HG03354 (cell line): Measurements from ENCODE around the gene HOXB7.
A peak's percentile ranks its signal among the peaks of the same experiment; 100 is the strongest.

Experiments used
- ATAC-seq: cut with Tn5 transposase; IDR thresholded peaks from one replicate; pipeline ENCODE4 v1.9.1; 2021; ENCODE audit warnings: mild to moderate bottlenecking; ENCODE audit not compliant: unreplicated experiment, poor library complexity, severe bottlenecking

Gene HOXB7

DNA sequence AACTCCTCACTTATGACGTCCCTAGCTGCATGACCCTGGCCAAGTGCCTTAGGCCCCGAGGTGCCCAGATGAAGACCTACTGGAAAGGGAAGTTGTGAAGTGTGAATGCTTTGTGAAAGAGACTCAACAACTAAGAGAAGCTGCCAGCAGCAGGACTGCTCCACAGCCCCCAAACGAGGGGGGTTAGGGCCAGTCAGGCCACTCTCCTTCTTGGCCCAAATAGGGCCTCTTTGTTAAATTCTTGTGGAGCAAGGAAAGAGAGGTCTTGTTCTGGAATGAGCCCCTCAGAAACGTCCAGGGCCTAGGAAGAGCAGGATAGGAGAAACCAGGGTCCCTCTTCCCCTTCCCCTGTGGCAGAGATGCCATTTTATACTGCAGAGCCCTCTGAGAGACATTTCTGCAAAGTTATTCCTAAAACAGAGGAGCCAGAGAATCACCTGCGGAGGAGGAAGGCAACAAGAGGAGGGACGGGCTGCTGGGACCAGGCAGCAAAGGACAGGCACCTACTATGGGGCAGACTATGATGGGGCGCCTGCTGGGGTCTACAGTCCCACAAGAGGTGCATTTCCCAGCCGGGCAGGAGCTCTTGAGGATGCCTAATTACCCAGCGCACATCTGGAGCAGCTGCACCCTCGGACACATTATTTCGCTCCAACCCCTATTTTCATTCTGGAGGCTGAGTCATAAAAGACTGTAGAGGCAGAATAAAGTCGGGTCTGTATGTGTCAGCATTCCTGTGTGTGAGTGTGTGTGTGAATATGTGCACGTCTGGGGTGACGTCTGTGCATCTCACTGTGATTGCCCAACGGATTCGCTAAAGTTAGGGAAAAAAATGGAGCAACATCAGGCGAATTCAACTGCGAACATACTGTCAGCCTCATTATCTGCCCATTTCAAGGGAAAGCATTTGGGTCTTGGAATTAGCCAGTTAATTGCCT lies 26.8 kb upstream of the HOXB7 start:
- no peak for ATAC-seq

- ATAC-seq, result peak; percentile 47
These were observed 25.6 kb upstream of the HOXB7 start for GRCh38 chr17:48636177-48637018.

GRCh38 chr17:48634493-48635208 lies 23.8 kb upstream of the HOXB7 start:
- ATAC-seq, result no peak

DNA sequence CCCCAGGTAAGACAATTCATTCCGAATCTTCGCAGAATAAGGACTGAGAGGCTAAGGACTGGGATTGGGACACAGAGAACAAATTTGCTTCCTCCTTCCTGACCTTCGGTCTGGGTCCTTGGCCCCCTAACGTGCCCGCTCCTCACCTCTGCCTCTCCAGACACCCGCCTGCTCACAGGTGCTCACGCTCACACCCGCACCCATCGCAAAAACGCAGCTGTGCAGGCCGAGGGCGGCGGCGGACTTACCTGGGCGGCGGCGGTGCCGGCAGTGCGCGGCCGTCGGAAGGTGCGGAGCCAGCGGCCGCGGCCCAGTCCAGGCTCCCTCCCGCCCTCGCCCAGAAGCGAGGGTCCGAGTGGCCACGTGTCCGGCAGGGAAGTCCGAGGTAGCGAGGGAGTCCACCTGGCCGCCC lies 22.5 kb upstream of the HOXB7 start:
- ATAC-seq, result no peak

- no peak for ATAC-seq
These were observed 21.9 kb upstream of the HOXB7 start for GRCh38 chr17:48632579-48633265.

GRCh38 chr17:48631693-48632578 lies 21.1 kb upstream of the HOXB7 start:
- no peak for ATAC-seq

GRCh38 chr17:48630925-48631692 lies 20.3 kb upstream of the HOXB7 start:
- no peak for ATAC-seq

GRCh38 chr17:48630009-48630924 lies 19.4 kb upstream of the HOXB7 start:
- ATAC-seq, result no peak

DNA sequence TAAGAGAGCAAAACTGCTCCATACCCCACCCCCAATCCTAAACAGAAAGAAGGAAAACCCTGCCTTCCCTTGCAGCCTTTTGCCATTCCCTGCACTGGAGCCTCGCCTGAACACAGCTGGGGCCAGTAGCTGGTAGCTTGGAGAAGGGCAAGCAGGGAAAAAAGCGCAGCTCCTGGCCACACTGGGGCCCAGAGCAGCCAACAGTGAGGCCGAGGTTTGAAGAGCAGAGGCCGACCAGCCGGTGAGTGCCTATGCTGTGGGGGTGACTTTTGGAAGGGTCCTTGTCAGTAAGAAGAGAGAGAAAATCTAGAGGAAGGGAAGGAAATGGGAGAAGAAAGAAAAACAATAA lies 18.6 kb upstream of the HOXB7 start:
- no peak for ATAC-seq

GRCh38 chr17:48628649-48629410 lies 18.0 kb upstream of the HOXB7 start:
- ATAC-seq, result no peak

GRCh38 chr17:48627623-48628521 lies 17.1 kb upstream of the HOXB7 start:
- ATAC-seq, result no peak

DNA sequence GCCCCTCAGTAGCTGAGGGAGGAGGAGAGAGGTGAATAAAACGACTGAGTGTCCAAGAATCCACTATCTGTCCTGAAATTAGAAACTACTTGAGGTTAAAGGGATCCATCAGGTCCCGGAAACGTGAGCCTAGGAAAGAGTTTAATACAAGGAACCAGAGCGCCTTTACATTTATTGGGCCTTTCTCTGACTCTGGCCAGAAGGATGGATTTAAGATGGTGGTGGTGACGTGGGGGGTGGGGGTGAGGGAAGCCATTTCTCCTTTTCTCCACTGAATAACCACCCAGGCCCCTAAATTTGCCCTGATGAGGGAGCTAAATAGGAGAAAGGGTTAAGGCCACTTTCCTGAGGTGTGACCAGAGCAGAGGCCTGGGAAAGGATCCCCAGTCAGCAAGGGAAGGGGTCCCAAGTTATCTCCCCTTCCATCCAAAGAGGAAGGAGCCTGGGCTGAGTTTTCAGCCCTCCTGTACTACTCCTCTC lies 16.3 kb upstream of the HOXB7 start:
- ATAC-seq, result no peak

DNA sequence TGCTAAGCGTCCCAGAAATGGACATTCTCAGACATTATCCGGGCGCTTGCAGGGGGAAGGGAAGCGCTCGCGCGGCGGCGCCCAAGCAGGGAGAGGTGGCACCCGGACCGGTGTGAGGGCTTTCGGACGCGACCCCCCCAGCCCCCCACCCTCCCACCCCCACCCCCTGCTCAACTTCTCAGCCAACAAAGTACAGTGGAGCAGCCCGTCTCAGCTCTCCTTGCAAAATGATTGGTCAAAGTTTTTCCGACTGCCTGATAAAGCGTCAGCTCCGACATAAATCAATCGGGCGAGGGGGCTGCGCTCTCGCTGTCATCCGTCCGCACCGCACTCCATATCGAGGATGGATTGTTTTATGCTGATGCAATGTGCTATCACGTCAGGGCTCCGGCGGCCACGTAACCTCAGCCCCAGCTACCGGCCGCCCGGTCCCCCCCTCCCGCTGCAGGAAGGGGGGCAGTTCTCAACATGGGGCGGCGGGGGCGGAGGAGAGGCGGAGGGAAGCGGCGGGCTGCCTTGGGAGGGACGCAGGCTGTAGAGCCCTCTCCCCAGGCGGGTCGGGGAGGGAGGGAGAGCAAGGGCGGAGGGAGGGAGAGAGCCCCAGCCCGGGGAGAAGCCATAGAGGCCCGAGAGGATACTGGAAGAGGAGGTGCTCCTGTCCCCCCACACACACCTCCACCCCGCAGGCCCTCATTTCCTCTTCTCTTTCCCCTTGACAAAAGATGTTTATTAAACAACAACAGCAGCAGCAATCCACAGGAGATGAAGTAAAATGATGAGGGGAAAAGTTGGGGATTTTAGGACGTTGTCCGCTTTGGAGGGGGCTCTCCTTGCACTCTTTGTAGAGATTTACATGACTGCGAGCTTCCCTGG lies 15.7 kb upstream of the HOXB7 start, which contains the start of gene HOXB9:
Gene HOXB9 (minus strand): TSS at position 114 of the 873 bp plus-strand sequence. CDS start 89 bp downstream, at position 25.
- ATAC-seq, result no peak
